ENCODE data around the gene HIP1R.

HIP1R gene

GRCh38 chr12:122834104-122834920 lies 945 bp upstream of the HIP1R start:
- no peak for DNase-seq

- peak in 1 of 2 donors; percentile 30 for DNase-seq
Measured at GRCh38 chr12:122835750-122836026, 431 bp downstream of the HIP1R start.

GRCh38 chr12:122836027-122836921 lies 1.0 kb downstream of the HIP1R start:
- DNase-seq: peak; percentile 57 to 58

- no peak for DNase-seq
Measured at GRCh38 chr12:122837306-122838265, 2.3 kb downstream of the HIP1R start.

DNA sequence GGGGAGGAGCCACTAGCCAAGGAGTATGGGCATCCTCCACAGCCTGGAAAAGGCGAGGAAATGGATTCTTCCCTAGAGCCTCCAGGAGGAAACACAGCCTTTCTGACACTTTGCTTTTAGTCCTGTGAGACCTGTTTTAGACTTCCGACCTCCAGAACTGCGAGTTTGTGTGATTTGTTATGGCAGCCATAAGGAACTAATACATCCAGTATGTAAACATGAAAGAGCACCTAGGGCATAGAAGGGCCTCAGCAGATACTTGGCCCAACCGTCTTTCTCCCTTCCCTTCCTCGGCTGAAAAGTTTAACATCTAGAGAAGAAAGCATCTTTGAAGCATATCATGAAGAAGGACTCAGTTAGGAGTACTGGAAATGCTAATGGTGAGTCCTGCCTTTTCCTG lies 3.6 kb downstream of the HIP1R start:
- DNase-seq: no peak

GRCh38 chr12:122839907-122840554 lies 4.8 kb downstream of the HIP1R start:
- no peak for DNase-seq

DNA sequence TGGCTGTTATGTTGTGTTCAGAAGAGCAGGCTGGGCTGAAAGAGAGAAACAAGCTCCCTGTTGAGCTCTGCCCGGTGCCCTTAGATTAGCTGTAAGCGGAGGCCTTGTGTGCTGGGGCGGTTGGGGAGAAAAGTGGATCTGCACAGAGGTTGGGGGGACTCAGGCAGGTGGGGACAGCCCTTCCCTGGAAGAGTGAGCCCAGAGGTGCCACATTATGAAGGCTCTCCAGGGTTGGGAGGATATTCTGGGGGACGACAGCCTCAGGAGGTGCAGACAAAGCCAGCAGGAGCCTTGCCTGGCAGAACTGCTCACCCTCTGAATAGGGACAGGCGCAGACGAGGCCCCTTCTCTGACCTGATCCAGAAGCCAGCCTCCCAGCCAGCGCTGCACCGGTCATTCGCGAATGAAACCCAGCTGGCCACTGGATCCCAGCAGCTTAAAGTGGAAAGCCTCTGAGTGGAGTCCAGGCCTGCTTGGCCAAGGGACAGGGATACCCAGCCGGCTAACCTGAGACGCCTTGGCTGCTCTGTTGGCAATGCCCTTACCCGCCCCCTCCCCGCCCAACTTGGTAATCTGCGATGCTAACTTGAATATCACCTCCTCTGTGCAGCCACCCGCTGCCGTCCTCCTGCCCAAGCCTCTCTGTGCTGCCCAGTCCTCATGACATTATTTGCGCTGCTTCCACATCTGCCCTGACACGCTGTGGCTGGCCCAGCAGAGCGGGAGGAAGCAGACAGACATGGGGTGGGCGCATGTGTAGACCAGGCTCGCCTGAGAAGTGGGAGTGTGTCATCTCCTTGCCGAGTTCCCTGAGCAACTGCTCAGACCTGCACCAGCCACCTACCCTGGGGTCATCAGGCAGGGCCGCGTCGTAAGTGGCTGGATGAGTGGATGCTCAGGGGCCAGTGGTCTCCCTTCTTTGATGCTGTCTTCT lies 5.6 kb downstream of the HIP1R start:
- DNase-seq: no peak

- DNase-seq: no peak
Measured at GRCh38 chr12:122841544-122842321, 6.5 kb downstream of the HIP1R start.

GRCh38 chr12:122842505-122843405 lies 7.5 kb downstream of the HIP1R start:
- DNase-seq: no peak

- no peak for DNase-seq
Measured at GRCh38 chr12:122843455-122843854, 8.2 kb downstream of the HIP1R start.

GRCh38 chr12:122844366-122844971 lies 9.2 kb downstream of the HIP1R start:
- DNase-seq: no peak

- no peak for DNase-seq
Measured at GRCh38 chr12:122845041-122845864, 10.0 kb downstream of the HIP1R start.

DNA sequence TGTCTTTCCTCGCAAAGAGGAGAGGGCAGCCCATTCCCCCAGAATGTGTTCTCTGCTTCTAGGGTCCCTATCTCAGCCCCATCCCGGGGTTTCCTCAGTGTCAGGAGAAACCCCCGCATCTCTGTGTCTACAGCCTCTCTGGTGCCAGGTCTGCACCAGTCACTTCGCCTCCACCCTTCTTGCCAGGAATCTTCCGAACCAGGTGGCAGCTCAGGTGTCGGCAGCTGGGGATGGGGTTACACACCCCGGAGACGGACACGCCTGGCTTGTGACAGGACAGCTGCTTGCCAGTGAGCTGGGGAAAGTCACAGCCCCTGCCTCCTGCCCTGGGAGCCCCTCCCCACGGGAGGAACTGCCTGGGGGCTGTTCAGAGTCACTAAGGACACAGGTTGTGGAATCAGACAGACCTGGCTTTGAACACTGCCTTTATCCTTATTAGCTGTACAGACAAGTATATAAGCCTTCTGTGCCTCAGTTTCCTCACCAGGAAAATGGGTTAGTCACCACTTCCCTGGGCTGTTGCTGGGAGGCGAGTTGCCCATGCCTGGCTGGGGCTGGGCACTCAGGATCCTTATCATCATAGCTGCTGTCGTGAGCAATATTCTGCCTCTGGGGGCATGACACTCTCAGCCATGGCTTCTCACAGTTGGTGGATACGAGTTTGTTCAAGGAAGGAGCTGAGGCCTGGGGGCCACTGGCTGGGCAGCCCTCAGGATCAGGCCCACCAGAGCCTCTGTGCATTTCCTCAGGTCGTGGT lies 10.8 kb downstream of the HIP1R start:
- DNase-seq: no peak

GRCh38 chr12:122846622-122847515 lies 11.6 kb downstream of the HIP1R start:
- DNase-seq: no peak

- no peak for DNase-seq
Measured at GRCh38 chr12:122847516-122847836, 12.2 kb downstream of the HIP1R start.

DNA sequence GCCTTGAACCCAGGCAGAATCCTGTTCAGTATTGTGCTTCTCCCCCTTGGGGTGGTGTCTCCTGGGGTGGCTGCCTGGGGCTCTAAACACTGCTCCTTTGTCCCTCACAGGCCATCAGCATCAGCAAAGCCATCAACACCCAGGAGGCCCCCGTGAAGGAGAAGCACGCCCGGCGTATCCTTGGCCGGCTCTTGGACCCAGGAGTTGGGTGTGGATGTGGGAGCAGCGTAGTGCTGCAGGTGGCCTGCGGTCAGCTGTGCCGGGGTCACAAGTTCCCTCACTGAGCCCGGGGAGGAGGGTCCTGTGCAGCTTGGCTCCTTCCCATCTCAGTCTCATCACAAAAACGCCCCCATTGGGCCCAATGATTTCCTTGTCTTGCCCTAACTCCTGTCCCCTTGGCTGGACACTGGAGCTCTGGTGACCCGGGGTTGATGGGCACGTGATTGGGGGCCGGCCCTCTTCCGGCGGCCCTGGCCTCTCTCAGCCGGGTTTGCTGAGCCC lies 12.7 kb downstream of the HIP1R start:
- DNase-seq: no peak
